Nucleus accumbens (tissue), 56 donors: Measurements from ENCODE around the gene MEI4.
"Not testable (repeated sequence)": the region's sequence is repeated elsewhere in the genome, so short reads cannot be mapped to it uniquely, and the experiment has no call there.

Experiments
- DNase-seq, 56 donors: peaks; one replicate each; lab custom pipeline; 2025; lab: John Stamatoyannopoulos, UW

The MEI4 gene, protein sequence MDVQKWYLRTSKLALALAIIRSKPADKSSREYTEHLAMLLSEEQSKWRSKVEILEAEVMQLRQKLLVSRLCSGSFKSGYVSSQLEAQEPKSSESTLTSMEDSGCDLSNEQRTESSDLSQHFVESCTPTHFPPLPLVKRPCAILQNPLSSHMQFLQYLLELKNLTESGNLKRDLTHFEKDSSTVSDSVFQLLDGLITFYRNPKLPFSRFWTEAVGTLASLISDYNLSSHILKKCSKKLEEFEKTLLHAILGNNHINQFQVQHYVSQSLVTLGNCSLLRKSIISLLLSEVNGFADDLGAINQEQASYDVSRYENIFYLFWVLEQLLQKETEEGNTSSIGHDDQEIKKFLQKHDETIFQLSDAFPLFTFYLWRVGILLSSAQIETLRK

DNA sequence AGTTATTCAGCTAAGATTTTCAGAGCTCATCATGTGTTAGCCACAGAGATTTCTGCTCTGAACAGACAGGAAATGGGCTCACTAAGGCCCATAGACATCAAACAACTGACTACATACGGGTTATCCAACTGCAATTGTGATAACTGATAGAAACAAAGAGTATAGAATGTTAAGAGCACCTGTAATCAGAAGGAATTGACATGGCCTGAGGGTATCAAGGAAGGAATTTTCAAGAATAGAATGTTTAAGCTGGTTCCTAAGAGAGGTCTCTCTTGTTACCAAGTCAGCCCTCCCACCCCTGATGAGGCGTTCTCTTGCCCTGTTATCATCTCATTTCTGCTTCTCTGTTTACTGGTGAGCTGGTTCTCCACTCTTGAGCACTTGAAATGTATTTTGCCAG lies at the start of gene MEI4:
Gene MEI4 (plus strand): TSS at position 301 of the 400 bp plus-strand sequence. CDS start 37,633 bp downstream, outside the sequence.
- DNase-seq, result no peak

DNA sequence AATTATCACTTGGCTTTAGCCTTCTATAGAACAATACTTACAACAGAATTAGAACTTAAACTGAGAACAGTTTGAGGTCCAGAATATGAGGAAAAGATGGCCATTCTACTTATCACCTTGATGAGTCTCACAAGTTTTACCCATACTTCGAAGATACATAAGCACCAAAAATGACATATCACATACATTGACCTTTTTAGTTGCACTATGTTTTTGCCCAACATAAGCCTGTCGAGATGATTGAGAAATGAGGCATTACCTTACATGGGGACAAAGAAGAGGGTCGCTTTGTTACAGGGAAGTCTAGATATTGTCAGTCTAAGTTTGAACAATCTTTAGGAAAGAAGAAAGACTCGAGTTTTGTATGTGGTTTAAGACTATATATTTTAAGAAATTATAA lies 48.4 kb upstream of the MEI4 start:
- no peak for DNase-seq

DNA sequence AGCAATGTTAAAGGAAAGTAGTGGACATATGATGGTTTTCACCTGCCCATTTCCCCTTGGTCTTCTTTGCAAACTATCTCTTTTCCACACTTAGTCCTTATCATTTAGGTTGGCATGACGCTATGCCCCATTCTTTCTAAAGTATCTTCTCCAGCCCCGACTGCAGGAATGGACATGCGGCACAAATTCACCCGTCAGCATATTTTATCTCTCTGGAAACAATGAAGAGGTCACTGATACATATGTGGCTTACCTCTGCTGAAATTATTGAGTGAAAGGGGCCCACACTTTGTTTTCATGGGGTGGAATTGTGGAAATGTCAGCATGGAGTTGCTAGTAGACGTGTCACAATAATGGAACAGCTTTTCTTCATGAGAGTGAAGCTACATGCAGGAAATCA lies 45.8 kb upstream of the MEI4 start:
- DNase-seq, result no peak

DNA sequence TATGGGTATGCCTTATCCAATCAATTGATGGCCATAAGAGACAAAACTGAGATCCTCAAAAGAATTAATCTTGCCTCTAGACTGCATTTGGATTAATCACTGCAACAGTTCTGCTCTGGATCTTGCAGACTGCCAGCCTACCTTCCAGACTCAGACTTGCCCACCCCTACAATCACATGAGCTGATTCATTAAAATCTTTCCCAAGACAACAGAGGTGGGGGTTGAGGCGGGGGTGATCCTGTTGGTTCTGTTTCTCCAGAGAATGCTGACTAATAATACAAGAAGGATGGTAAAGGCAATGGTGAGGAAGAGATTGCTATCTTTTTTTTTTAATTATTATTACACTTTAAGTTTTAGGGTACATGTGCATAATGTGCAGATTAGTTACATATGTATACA lies 43.7 kb upstream of the MEI4 start:
- peak in 17 of 56 donors; percentile 0 to 58 (median 15) for DNase-seq

DNA sequence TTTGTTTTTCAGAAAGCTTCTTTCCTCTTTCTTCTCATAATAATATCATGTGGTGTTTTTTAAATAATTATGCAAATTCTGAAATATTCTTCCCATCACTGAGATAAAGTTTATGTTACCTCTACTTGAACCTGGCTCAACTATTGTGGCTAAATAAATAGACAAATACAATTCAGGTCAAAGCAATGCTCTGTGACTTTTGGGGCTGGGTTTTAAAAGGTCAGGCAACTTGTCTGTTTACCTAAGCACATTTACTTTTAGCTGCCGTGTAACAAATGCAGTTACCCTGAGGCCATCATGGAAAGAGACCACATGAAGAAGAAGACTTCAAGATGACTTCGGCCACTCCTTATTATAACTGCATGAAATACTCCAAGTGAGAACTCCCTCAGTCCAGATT lies 33.7 kb upstream of the MEI4 start:
- no peak for DNase-seq

DNA sequence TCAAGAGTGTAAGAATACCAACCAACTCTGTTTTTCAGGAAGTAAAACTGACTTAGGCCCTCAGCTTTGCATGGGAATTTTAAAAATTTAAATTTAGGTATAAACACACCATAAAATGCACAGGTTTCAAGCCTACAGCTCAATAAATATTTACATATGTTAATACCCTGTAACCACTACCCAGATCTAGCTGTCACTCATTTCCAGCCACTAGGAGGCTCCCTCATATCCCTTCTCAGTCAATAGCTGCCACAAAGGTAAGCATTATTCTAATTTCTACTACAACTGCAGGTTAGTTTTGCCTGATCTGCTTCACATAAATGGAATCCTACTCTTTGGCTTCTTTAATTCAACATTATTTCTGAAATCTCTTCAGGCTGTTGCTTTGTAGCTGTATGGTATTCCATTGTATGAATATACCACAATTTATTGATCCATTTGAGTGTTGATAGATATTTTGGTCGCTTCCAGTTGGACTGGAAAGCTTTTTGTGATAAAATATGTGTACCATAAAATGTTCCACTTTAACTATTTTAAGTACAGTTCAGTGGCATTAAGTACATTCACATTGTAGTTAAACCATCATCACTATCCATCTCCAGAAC lies 32.5 kb upstream of the MEI4 start:
- DNase-seq, result no peak

DNA sequence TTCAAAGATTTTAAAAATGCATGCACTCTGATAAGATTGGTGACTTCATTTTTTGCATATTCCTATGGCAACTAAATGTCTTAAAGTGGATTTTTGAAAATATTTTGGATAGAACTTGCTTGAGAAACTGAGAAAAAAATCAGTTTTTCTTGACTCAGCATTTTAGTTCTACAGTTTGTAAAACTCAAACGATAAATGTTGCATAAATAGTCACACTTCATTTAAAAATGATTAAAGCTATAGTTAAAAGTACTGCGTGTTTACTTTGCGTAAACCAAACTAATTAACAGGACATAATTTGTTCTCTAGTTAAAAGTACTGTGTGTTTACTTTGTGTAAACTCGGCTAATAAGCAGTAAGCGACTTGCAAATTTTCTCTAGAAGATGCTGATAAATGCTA lies 28.3 kb upstream of the MEI4 start:
- no peak for DNase-seq

DNA sequence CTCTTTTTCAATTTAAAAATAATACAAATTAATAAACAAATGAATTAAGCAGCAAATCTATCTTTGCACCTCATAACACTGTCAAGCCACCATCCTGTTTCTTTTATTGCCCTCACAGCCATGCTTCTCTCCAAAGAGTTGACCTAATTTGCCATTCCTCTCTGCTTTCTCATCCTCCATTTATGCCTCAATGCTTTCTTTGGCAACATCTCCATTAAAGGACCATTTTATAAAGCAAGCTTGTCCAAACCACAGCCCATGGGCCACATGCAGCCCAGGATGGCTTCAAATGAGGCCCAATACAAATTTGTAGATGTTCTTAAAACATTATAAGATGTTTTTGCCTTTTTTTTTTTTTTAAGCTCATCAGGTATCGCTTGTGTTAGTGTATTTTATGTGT lies 26.4 kb upstream of the MEI4 start:
- no peak for DNase-seq

DNA sequence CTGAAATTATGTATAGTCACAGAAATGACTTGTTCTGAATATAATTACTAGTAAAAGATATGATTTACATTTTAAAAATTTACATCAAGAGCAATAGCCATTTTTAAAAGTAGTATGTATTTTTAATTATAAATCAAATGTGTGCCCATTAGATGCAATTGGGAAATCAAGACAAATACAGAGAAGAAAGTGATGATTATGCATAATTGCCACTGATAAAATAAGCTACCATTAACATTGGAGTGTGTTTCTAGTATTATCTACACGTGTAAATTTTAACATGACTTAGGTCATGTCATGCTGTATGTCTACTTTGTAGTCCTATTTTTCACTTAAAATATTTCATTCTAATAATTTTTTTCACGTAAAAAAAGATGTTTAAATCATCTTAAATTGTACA lies 22.8 kb upstream of the MEI4 start:
- DNase-seq, result no peak

DNA sequence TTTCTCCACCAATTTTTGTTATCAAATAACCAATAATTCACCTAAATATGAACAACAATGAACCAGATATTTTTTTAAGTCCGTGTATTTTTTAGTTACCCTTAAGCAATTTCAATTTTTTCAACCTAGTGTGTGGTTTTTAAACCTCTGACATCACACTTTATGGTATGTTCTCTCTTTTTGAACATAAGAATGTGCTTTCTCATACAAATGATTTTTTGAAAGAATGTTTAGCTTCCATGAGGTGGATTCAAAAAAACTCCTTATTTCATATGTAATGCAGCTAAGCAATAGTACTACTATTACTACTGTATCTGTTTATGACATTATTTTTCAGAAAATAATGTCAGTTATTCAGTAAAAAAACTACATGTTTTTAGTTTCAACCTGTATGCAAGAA lies 19.4 kb upstream of the MEI4 start:
- DNase-seq, result no peak

DNA sequence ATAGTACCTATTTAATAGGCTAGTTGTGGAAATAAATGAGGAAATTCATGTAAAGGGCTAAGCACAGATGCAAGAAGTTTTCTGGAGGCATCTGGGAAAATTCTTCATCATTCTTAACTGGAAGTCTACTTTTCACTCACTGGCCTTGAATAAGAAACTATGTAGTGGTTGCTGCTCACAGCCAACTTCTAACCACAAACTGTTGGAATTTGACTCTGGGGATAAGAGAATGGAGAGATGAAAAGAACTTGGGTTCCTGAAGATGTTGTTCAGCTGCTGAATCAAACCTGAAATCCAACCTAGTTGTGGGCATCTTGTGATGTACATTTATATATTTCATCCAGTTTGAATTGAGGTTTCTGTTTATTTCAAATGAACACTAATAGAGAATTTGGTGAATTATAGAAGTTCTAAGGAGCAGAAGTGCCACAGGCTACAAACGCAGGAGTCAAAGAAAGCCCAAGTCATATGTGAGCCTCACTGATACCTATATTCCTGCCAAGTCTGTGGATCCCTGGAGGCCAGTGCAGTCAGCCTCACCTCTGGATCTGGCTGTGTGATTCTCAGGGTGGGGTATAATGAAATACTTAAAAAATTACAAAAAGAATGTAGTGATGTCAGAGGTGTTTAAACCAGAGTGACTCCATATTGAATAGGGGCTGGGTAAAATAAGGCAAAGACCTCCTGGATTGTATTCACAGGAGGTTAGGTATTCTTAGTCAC lies 18.7 kb upstream of the MEI4 start:
- no peak for DNase-seq

DNA sequence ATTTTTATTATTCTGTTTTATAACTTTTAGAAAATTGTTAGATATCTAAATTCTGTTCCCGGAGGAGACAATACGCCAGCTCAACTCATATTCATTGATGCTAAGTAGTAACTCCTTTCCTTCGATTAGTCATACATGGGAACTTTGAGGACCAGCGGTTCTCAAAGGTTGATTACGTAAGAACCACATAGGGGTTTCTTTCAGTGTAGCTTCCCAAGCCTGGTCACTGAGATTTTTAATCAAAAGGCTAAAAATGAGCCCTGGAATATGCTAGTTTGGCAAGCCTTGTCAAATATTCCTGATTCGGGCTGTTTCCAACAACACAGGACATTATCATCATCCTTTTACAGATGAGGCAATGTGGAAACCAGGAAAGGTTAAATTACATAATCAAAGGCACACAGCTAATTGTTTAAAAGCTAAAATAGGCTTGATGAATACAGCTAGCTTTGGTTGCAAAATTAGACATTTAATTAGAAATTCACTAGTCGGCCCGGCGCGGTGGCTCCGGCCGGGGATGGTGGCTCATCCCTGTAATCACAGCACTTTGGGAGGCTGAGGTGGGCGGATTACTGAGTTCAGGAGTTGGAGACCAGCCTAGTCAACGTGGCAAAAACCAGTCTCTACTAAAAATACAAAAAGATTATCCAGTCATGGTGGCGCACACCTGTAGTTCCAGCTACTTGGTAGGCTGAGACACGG lies 14.6 kb upstream of the MEI4 start:
- no peak for DNase-seq

DNA sequence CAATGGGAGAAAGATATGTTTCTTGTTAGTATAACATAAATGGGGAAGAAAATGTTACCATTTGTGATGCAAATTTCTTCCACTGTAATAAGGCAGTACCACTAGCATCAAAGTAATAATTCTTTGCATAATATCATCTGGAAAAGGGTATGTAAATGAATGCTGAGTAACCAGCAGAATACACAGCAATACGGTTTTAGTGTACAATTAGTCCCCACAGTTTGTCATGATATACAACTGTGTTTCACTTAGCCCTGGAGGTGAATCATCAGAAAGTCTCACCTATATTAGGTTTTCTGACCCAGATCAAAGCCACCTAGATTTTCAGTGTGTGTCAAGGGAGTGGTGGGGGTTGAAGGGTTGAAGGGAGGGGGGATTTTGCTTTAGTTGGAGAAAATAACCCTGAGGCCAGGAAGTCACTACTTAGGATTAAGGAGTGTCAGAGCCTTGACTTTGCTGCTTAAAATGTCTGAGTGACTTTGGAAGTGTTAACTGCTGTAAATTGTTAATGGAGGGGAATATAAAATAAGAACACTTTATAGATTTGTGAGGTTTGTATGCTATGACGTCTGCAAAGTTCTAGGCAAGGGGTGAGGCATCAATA lies 8.6 kb upstream of the MEI4 start:
- DNase-seq, result no peak

DNA sequence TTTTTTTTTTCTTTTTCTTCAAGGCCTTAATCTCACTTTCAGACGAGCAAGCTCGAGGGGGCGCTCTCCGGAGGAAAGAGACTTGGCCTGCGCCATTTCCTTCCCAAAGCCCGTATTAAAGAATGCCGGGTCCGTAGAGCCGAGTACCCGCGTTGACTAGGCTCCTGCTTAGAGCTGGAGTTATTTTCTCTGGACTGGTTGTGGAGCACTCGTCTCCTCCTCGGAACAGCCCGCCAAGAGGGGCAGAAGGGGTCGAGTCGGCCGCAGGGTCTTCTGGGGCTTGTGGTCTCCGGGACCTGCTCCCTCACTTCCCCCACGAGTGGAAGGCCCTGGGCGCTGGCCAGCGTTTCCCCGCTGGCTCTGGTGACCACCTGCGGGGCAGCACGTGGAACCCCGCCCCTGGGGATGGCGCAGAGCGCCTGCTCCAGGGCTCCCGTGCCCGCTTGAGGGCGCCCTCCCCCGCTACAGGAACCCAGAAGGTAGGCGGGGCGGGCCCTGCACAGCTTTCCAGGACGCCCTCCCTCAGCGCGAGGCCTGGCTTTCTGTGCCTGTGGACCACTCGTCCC lies 2.7 kb upstream of the MEI4 start:
- peak in 17 of 56 donors; percentile 1 to 53 (median 11) for DNase-seq

DNA sequence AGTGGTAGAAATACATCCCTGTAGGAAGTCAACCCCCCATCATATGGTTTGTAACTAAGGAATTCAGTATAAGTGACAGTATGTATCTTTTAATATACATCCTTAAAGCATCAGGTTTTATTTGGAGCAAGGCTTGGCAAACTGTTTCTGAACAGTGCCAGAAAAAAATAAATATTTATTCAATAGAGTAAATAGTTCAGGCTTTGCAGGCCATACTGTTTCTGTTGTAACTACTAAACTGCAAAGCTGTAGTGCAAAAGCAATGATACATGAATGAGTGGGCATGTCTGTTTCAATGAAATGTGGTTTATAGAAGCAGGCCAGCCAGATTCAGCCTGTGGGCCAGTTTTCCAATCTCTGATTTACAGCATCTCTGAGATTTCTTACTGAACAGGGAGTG lies 977 bp downstream of the MEI4 start:
- DNase-seq, result no peak

DNA sequence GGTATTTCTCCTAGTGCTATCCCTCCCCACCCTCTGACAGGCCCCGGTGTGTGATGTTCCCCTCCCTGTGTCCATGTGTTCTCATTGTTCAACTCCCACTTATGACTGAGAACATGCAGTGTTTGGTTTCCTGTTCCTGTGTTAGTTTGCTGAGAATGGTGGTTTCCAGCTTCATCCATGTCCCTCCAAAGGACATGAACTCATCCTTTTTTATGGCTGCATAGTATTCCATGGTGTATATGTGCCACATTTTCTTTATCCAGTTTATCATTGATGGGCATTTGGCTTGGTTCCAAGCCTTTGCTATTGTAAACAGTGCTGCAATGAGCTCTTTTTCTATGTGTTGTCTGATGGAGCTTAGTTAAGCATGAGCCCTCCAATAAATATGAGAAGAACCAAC lies 2.2 kb downstream of the MEI4 start:
- DNase-seq, result not testable (repeated sequence)

DNA sequence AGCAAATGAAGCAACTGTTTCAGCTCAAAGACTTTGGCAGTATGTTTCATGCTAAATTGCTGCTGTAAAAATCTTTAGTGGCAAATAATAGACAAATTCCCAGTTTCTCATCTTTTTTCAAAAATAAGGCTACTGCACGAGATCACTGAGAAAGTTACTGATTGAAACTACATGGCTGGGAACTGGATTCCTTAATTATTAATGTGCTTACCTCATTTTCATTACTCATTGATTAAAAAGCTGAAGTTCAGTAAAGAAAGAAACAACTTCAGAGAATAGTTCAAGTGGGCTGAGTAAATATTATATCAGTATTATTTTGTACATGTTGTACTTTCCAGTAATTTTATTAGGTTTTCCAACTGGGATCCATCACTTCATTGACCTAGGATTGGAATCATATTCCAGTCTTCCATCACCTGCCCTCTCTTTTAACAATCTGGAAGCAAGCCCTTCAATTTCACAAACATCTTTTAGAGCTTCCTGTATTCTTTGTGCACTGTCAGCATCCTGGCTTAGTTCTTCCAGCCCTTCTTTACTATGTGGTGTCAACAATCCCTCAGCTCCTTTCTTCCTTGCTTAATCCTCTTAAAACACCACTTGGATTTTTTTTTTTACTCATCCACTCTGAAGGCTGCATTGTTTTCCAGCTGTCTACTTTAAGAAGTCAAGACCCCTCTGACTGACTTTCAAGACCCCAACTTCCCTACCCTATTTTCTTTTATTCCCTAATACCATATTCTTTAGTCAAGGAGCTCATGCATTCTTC lies 4.3 kb downstream of the MEI4 start:
- no peak for DNase-seq

DNA sequence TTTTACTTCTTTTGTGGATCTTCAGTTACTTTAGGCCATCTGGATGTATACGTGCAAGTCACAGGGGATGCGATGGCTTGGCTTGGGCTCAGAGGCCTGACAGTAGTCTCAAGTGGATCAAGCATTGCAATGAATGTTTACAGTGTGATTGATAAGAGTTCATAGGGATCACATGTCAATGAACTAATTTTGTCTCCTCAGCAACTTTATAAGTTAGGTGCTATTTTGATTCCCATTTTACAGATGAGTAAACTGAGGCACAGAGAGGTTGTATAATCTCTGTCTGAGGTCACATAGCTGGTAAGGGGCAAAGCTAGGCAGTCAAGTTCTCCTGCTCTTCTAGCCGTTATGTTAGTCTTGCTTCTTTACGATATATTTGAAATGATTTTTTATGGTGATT lies 13.5 kb downstream of the MEI4 start:
- no peak for DNase-seq

DNA sequence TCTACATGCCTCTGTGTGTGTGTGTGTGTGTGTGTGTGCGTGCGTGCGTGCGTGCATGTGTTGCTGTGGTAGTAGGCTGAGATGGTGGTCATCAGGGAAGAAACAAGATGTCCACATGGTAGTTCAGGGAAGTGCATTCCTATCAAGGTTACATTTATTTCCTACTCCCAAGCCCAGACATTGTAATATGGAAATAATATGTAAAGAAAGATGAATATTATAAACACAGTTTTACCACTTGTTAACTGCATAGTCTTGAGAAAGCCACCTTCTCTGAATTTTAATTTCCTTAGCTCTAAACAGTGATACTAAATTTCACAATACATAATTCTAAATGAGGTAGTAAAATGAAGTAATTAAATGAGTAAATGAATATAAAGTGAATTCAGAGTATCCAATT lies 14.0 kb downstream of the MEI4 start:
- DNase-seq, result no peak

DNA sequence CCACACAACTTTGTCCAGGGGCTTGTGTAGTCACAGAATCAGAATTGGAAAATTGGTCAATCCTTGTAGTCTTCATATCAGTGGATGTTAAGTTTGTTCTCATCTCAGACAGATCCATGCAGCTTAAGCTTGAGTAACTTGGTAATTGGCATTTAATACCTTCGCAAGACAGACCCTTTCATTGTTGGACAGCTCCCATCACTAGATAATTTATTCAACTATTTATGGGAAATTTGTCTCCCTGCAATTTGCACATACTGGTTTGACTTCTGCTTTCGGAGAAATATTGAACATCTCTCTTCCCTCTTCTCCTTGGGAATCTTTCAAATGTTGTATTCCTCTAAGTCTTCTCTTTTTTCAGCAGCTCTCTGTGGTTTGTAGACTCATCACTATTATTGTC lies 17.1 kb downstream of the MEI4 start:
- no peak for DNase-seq
